Right cardiac atrium (tissue), 5 donors: ENCODE data around the gene S100B. TPM values are rescaled to one million over a fixed set of nuclear protein-coding genes. Genes with fewer than 3 reads are reported as not detected.
A peak's percentile ranks its signal among the peaks of the same experiment; 100 is the strongest.

Experiments
- ATAC-seq, 2 donors: fragments of 200-7000 bp; cut with Tn5 transposase; one replicate each; pipeline versions ENCODE4 v1.8.0 to v1.9.1; 2020; ENCODE audit warnings: moderate library complexity in 2 of 2, mild to moderate bottlenecking in 1 of 2
- DNase-seq, 3 donors: peaks; one replicate each; pipeline ENCODE4 v3.0.0-alpha.2; 2020
- H3K27ac ChIP-seq: one replicate; pipeline ENCODE4 v1.5.1; 2013; ENCODE audit warnings: mild to moderate bottlenecking, low read length, control low read depth, moderate library complexity
- H3K27me3 ChIP-seq: one replicate; pipeline ENCODE4 v1.6.1; 2013; ENCODE audit not compliant: control insufficient read depth, insufficient read depth
- H3K4me1 ChIP-seq: one replicate; pipeline ENCODE4 v1.6.1; 2013; ENCODE audit warnings: low read length; ENCODE audit not compliant: control insufficient read depth, insufficient read depth
- H3K4me3 ChIP-seq: one replicate; pipeline ENCODE4 v1.5.1; 2013; ENCODE audit warnings: low read length, control low read depth
- H3K9me3 ChIP-seq: one replicate; pipeline ENCODE4 v1.6.1; 2013; ENCODE audit warnings: low read length; ENCODE audit not compliant: control insufficient read depth
- WGBS: extraction: QIAGEN DNeasy Blood & Tissue Kit; methylation state at CpG from one replicate; pipeline ENCODE4 v1.1.7; 2013; 5-methylcytosine and 5-hydroxymethylcytosine counted together
- intact Hi-C, 4 donors: fragments of 100-400 bp; cut with DNase I; formaldehyde crosslinking; loops; one replicate each; pipeline versions ENCODE4 v1.11.0 to v1.14.0; 2022 to 2023
- polyA plus RNA-seq: library from polyadenylated mRNA; stranded (reverse); fragments of 200-250 nt; gene quantifications from one replicate; pipeline ENCODE4 v1.2.3, GENCODE V29; 2013
- total RNA-seq, 4 donors: library from RNA; stranded (reverse); fragmentation: NEBNext Ultra II Directional; extraction: Animal tissue kit (Norgen Biotek cat#: 25700); gene quantifications; one replicate each; pipeline ENCODE4 v1.2.1, GENCODE V29; 2021
- donor health status: healthy with polysubstance abuse.
- donor health status: DM: no; HTN: yes; CAD: no.
- donor health status: DM: no; HTN: no; CAD: no.
- donor health status: DM: no; HTN: yes; CAD: no; lungs with severe emphysema.
- donor health status: DM: yes; HTN: yes; CAD: no.

S100B gene
- total and polyA plus RNA-seq, 5 donors: 7.1 to 36.3 (median 11.9) TPM

- DNase-seq (no peak), ATAC-seq (no peak)
- Histone ChIP-seq H3K4me3 (no peak overlapping the region), H3K4me1 (no peaks in the 10 kb centered on the region), H3K27ac (peak overlapping the region; percentile 86), H3K27me3 (no peaks in the 10 kb centered on the region), H3K9me3 (no peaks in the 10 kb centered on the region)
- intact Hi-C loops: no loop called here
These were observed 34.3 kb downstream of the S100B start for GRCh38 chr21:46570631-46571030.

DNA sequence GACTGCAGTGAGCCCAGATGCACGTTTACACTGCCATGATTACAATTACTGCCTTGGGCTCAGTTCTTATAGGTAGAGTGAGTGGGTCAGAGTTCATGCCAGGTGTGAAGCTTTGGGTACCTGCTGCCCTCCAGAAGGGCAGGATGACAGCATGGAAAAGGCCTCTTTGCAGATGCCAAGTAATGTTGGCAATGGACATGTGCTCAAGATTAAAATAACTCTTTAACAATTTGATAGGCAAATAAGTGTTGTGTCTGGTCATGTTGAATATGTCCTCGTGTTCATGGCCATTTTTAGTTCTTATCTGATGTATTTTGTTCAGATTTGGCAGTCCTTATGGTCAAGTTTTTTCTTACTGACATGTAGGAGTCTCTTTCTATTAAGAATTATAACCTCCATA is 34.8 kb downstream of the S100B start:
- H3K9me3 ChIP-seq: no peaks in the 10 kb centered on the region
- ATAC-seq: peak; percentile 57
- WGBS: 53% methylated on average over 2 of the region's 2 CpGs
- intact Hi-C loops: no loop called here
- no peaks in the 10 kb centered on the region for H3K27me3 ChIP-seq
- H3K4me1 ChIP-seq: no peaks in the 10 kb centered on the region
- no peak for DNase-seq
- H3K27ac ChIP-seq: peak overlapping the region; percentile 79
- H3K4me3 ChIP-seq: no peak overlapping the region

DNA sequence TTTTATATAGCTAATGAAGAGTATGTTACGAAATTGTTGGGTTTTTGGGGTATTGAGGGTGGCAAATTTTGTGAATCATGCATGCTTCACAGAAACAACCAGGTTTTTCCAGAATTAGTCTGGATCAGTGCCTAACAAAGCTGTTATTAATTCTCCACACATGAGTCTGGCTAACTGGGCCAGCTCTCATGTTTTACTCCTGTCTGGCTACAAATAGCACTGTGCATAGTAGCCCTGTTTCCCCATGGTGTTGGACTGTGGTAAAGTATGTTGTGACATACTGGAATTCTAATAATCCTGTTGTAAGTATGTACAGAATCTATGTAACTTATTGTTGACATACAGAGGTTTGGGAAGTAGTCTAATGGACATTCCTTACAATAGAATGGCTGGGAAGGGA is 35.8 kb downstream of the S100B start:
- DNase-seq (no peak), ATAC-seq (no peak)
- Histone ChIP-seq H3K27ac (no peak overlapping the region), H3K27me3 (no peaks in the 10 kb centered on the region), H3K9me3 (no peaks in the 10 kb centered on the region), H3K4me3 (no peak overlapping the region), H3K4me1 (no peaks in the 10 kb centered on the region)
- intact Hi-C loops: no loop called here
- WGBS: 96% methylated on average over 1 of the region's 1 CpG

- no peak for ATAC-seq
These were observed 36.3 kb downstream of the S100B start for GRCh38 chr21:46568562-46568961.

GRCh38 chr21:46567348-46567747 is 37.5 kb downstream of the S100B start:
- H3K4me1 ChIP-seq: no peaks in the 10 kb centered on the region
- no peaks in the 10 kb centered on the region for H3K9me3 ChIP-seq
- ATAC-seq: no peak
- H3K27me3 ChIP-seq: no peaks in the 10 kb centered on the region
- H3K27ac ChIP-seq: no peak overlapping the region
- peak in 2 of 3 donors; percentile 33 to 55 for DNase-seq
- intact Hi-C loops: no loop called here
- WGBS: 90% methylated on average over 15 of the region's 15 CpGs
- no peak overlapping the region for H3K4me3 ChIP-seq

More at GRCh38 chr21:46568562-46568961, 36.3 kb downstream of the S100B start:
- Histone ChIP-seq H3K27me3 (no peaks in the 10 kb centered on the region), H3K27ac (no peak overlapping the region), H3K4me3 (no peak overlapping the region), H3K9me3 (no peaks in the 10 kb centered on the region), H3K4me1 (no peaks in the 10 kb centered on the region)
- WGBS: 96% methylated on average over 4 of the region's 4 CpGs
- DNase-seq: no peak
- intact Hi-C loops: no loop called here

DNA sequence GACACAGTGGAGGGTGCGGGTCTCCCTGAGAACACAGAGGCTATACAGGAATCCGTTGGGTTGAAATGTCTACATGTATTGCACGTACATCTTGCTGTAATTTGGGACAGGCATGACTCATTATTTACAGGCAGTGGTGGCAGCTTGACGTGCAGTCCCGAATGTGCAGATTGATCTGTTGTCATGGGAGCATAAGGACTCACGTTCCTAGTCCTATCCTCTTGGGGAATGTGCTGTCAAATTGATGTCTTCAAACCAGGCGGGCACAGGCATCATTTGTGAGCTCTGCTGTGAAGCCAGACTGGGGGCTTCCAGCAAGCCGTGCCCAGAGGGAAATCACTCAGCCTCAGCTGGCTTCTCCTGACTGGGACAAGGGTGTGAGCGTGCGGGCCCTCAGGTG is 40.5 kb downstream of the S100B start:
- Histone ChIP-seq H3K4me1 (peaks cover 2% of the 10 kb centered on the region), H3K27ac (no peak overlapping the region), H3K9me3 (no peaks in the 10 kb centered on the region), H3K4me3 (no peak overlapping the region), H3K27me3 (no peaks in the 10 kb centered on the region)
- 86% methylated on average over 10 of the region's 10 CpGs for WGBS
- intact Hi-C loops: no loop called here
- DNase-seq (no peak), ATAC-seq (no peak)

- no peak for ATAC-seq
- no peaks in the 10 kb centered on the region for H3K9me3 ChIP-seq
- no peaks in the 10 kb centered on the region for H3K27me3 ChIP-seq
- no peak overlapping the region for H3K27ac ChIP-seq
- intact Hi-C loops: no loop called here
- peak in 1 of 3 donors; percentile 46 for DNase-seq
- H3K4me3 ChIP-seq: no peak overlapping the region
- peaks cover 2% of the 10 kb centered on the region for H3K4me1 ChIP-seq
- WGBS: 80% methylated on average over 14 of the region's 14 CpGs
These were observed 41.8 kb downstream of the S100B start for GRCh38 chr21:46562964-46563607.

- WGBS: 90% methylated on average over 10 of the region's 10 CpGs
- Histone ChIP-seq H3K9me3 (no peaks in the 10 kb centered on the region), H3K4me3 (no peak overlapping the region), H3K27me3 (no peaks in the 10 kb centered on the region), H3K4me1 (peaks cover 2% of the 10 kb centered on the region), H3K27ac (no peak overlapping the region)
- intact Hi-C loops: no loop called here
- ATAC-seq: no peak
- DNase-seq: no peak
These were observed 42.4 kb downstream of the S100B start for GRCh38 chr21:46562472-46562871.

DNA sequence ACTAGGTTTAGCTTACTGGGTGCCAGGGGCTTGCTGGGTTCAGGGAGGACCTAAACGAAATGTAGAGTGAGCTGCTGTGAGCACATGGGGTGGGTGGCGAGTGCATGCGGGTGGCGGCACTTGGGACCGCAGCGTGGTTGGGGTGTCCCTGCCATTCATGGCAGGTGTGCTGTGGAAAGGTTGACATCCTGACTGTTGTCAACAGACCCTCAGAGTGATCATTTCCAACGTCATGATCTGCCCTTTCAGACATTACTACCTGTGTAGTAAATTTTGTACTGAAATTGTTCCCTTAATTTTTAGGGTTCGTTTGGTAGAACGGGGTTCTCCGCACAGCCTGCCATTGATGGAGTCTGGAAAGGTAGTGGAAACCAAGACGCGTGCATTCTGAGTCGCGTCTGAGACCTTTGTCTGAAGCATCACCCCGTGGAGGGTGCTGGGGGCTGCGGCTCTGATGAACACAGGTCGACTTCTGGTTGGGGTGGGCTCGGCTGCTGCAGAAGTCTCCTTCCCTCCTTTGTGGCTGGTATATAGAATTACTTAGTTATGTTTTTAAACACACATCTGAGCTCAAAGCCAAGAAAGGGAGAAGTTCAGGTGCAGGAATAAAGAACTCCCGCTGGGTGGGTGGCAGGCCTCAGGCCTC is 43.3 kb downstream of the S100B start:
- ATAC-seq (no peak), DNase-seq (no peak)
- Histone ChIP-seq H3K27ac (no peak overlapping the region), H3K9me3 (no peaks in the 10 kb centered on the region), H3K4me3 (no peak overlapping the region), H3K4me1 (peaks cover 2% of the 10 kb centered on the region), H3K27me3 (no peaks in the 10 kb centered on the region)
- 95% methylated on average over 19 of the region's 19 CpGs for WGBS
- intact Hi-C loops: no loop called here

GRCh38 chr21:46560568-46561444 is 44.1 kb downstream of the S100B start:
- Histone ChIP-seq H3K4me3 (no peak overlapping the region), H3K27ac (no peak overlapping the region), H3K27me3 (no peaks in the 10 kb centered on the region), H3K4me1 (peaks cover 2% of the 10 kb centered on the region), H3K9me3 (no peaks in the 10 kb centered on the region)
- ATAC-seq (no peak), DNase-seq (peak in 1 of 3 donors; percentile 53)
- intact Hi-C loops: no loop called here
- 92% methylated on average over 19 of the region's 19 CpGs for WGBS
